Measurements from ENCODE around the gene CALY.

Gene CALY

GRCh38 chr10:133328358-133329343 is 8.0 kb downstream of the CALY start:
- DNase-seq (ENCODE audit: low read depth in 2 of 2) = no peak
- TF ChIP-seq, protein P1, sequence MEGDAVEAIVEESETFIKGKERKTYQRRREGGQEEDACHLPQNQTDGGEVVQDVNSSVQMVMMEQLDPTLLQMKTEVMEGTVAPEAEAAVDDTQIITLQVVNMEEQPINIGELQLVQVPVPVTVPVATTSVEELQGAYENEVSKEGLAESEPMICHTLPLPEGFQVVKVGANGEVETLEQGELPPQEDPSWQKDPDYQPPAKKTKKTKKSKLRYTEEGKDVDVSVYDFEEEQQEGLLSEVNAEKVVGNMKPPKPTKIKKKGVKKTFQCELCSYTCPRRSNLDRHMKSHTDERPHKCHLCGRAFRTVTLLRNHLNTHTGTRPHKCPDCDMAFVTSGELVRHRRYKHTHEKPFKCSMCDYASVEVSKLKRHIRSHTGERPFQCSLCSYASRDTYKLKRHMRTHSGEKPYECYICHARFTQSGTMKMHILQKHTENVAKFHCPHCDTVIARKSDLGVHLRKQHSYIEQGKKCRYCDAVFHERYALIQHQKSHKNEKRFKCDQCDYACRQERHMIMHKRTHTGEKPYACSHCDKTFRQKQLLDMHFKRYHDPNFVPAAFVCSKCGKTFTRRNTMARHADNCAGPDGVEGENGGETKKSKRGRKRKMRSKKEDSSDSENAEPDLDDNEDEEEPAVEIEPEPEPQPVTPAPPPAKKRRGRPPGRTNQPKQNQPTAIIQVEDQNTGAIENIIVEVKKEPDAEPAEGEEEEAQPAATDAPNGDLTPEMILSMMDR (IDR thresholded peaks at IDR 0.05; ENCODE audit: low read depth, low read length) = no peak
- no peak overlapping the region for H3K4me3 ChIP-seq (replicated peaks in 1 of 2; ENCODE audit: low read depth in 2 of 2, low read length in 2 of 2)

DNA sequence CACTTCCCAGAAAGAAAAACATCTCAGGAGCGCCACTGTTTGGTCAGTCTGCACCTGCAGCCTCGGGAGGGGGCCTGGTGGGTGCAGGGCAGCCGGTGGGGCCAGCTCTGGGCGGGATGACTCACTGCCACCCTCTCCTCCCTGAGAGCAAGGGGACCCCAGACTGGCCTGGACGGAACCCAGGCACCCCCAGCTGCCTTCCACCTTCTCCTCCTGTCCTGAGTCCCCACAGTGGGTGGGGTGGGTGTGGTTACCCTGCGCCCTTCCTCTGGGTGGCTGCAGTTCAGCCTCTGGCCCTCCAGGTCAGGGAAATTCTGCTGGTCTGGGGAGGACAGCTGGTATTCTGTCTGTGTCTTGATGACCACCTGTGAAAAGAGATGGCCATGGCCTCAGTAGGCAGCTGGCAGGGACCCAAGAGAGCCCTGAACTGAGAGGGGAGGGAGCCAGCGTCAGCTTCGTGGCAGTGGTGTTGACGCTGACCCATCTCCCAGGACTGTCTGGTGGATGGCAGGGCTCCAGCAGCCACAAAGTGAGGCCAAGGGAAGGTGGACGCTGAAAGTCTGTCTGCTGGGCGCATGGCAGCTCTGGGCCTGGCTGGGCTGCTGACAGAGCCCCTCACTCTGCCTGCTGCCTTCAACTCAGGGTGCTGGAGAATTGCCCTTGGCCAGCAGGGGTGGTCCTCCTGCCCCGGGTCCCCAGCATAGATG is 8.9 kb downstream of the CALY start:
- TF ChIP-seq, protein P1 (IDR thresholded peaks at IDR 0.05; ENCODE audit: low read depth, low read length) = no peak
- DNase-seq (ENCODE audit: low read depth in 2 of 2) = no peak
- H3K4me3 ChIP-seq (replicated peaks in 1 of 2; ENCODE audit: low read depth in 2 of 2, low read length in 2 of 2) = no peak overlapping the region

DNA sequence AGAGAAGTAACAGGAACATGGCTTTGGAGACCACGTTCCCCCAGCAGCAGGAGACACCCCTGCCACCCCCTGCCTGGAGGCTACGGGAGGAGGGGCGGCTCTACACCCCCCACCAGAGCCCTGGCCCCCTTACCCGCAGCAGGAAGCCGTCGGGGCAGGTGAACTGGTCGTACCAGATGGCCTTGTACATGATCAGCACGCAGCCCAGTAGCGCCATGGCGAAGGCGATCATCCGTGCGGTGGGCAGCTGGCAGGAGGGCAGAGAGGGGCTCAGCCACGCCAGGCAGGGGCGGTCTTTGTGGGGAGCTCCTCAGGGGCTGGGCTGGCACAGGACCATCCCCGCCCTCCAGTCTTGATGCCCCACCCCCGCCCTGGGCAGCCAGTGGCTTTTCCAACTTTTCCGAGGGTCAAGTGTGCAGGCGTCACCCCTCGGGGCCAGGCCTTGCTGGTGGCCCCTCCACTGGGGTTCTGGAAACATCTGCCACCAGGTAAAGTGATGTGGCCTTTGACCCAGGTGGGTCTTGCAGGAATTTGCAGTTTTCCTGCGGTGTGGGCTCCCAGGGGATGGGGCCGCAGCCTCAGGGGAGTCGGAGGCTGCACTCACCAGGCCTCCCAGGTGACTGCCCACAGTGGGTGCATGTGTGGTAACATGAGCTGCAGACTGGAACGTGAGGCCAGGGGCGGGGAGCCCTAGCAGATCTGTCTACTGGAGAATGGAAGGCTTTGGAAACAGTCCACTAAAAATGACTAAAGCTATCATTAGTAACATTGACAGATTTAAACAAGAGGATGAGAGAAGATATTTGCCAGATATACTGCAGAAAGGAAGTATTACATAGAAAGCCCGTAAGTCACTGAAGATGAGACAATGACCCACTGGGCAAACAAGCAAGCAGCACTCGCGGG is 9.7 kb downstream of the CALY start:
- no peak for DNase-seq (ENCODE audit: low read depth in 2 of 2)
- TF ChIP-seq, protein P1 (IDR thresholded peaks at IDR 0.05; ENCODE audit: low read depth, low read length) = no peak

GRCh38 chr10:133326223-133326551 is 10.5 kb downstream of the CALY start:
- H3K4me3 ChIP-seq (replicated peaks in 1 of 2; ENCODE audit: low read depth in 2 of 2, low read length in 2 of 2) = peak overlapping the region in 1 of 2 donors; percentile 9
- DNase-seq (ENCODE audit: low read depth in 2 of 2) = no peak
- TF ChIP-seq, protein P1 (IDR thresholded peaks at IDR 0.05; ENCODE audit: low read depth, low read length) = no peak

More for the DNA sequence above, 9.7 kb downstream of the CALY start:
- no peak overlapping the region for H3K4me3 ChIP-seq (replicated peaks in 1 of 2; ENCODE audit: low read depth in 2 of 2, low read length in 2 of 2)

GRCh38 chr10:133325440-133326222 is 11.1 kb downstream of the CALY start:
- TF ChIP-seq, protein P1 (IDR thresholded peaks at IDR 0.05; ENCODE audit: low read depth, low read length) = no peak
- no peak for DNase-seq (ENCODE audit: low read depth in 2 of 2)
- peak overlapping the region; percentile 23 to 36 for H3K4me3 ChIP-seq (replicated peaks in 1 of 2; ENCODE audit: low read depth in 2 of 2, low read length in 2 of 2)

Measured in cardiac fibroblast (primary cell).